PFSK-1 (cell line): Measurements from ENCODE around the gene TMTC3.

ENCODE experiments used
- FOXP2 ChIP-seq: optimal IDR thresholded peaks from 2 replicates; pipeline ENCODE3; 2011; ENCODE audit warnings: borderline replicate concordance, control low read depth, inconsistent platforms; ENCODE audit not compliant: insufficient read depth; ENCODE audit errors: extremely low read length, extremely low read depth
- POLR2AphosphoS5 ChIP-seq: IDR thresholded peaks from 2 replicates; pipeline ENCODE4 v1.6.1; 2012; ENCODE audit warnings: low read depth, mild to moderate bottlenecking, control low read depth, low read length, moderate library complexity
- REST ChIP-seq, 2 experiments: IDR thresholded peaks; 2 replicates each; pipeline versions ENCODE4 v1.6.1 to v1.8.0; 2011 to 2012; ENCODE audit warnings: low read depth in 2 of 2, low read length in 2 of 2, control low read depth in 1 of 2, inconsistent platforms in 1 of 2, mild to moderate bottlenecking in 1 of 2, moderate library complexity in 1 of 2; ENCODE audit not compliant: insufficient read depth in 1 of 2
- SIN3A ChIP-seq: IDR thresholded peaks from 2 replicates; pipeline ENCODE4 v1.6.1; 2012; ENCODE audit warnings: mild to moderate bottlenecking, low read length, moderate library complexity, borderline replicate concordance; ENCODE audit not compliant: insufficient read depth
- TAF1 ChIP-seq: IDR thresholded peaks from 2 replicates; pipeline ENCODE4 v1.6.1; 2012; ENCODE audit warnings: low read length, control low read depth, borderline replicate concordance; ENCODE audit not compliant: insufficient read depth

DNA sequence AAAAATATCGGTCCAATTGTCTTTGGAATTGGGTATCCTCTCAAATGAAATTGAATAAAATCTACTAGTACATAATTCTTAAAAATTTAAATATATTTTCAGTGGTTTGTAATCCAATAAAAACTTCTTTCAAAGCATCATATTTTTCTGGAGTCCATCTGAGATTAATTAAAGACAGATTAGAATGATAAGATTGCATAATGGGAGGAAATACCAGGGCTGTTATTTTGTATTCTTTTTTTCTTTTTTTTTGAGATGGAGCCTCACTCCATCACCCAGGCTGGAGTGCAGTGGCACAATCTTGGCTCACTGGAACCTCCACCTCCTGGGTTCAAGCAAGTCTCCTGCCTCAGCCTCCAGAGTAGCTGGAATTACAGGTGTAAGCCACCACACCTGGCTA lies 103.8 kb downstream of the TMTC3 start:
- TF ChIP-seq REST (IDR thresholded peaks at IDR 0.05; ENCODE audit: insufficient read depth in 1 of 2, low read depth in 2 of 2, low read length in 2 of 2) (no peak), TAF1 (no peak), POLR2AphosphoS5 (no peak), SIN3A (no peak), FOXP2 (no peak)
